Stimulated activated CD4-positive, alpha-beta T cell treated with anti-CD3 and anti-CD28 coated beads, Interleukin-15, amount 100 ng/mL, for 48 hours (primary cell): ENCODE results near the gene GINM1.

Experiments used
- DNase-seq, 2 donors: peaks; one replicate each; pipeline ENCODE4 v3.0.0-alpha.2; 2020; ENCODE audit warnings: low read depth in 2 of 2

Gene GINM1

GRCh38 chr6:149565527-149566409, at the start of gene GINM1:
GINM1 (plus strand) TSS chr6:149566375; CDS start chr6:149566415, 40 bp downstream.
- peak; percentile 88 to 94 for DNase-seq

GRCh38 chr6:149529650-149530049, 36.5 kb upstream of the GINM1 start:
- no peak for DNase-seq

GRCh38 chr6:149534742-149535141, 31.4 kb upstream of the GINM1 start:
- no peak for DNase-seq

- DNase-seq = no peak
These were observed 25.0 kb upstream of the GINM1 start for GRCh38 chr6:149541139-149541538.

- DNase-seq = no peak
These were observed 21.4 kb upstream of the GINM1 start for GRCh38 chr6:149544646-149545257.

- DNase-seq = peak; percentile 33 to 37
These were observed 20.9 kb upstream of the GINM1 start for GRCh38 chr6:149545258-149545753.

GRCh38 chr6:149545754-149546471, 20.3 kb upstream of the GINM1 start, which contains the start of gene PPIL4:
PPIL4 (minus strand) TSS chr6:149546043; CDS start chr6:149546005, 38 bp downstream.
- peak; percentile 89 to 96 for DNase-seq

- DNase-seq = no peak
These were observed 14.3 kb upstream of the GINM1 start for GRCh38 chr6:149551920-149552319.

GRCh38 chr6:149558029-149558428, 8.1 kb upstream of the GINM1 start:
- DNase-seq = no peak

GRCh38 chr6:149559389-149559788, 6.8 kb upstream of the GINM1 start:
- DNase-seq = no peak

GRCh38 chr6:149560736-149561135, 5.4 kb upstream of the GINM1 start:
- DNase-seq = no peak

- DNase-seq = no peak
These were observed 2.8 kb upstream of the GINM1 start for GRCh38 chr6:149563203-149563927.

GRCh38 chr6:149563928-149564325, 2.2 kb upstream of the GINM1 start:
- no peak for DNase-seq

GRCh38 chr6:149566410-149567193, 427 bp downstream of the GINM1 start:
- DNase-seq = peak; percentile 22 to 31

- DNase-seq = no peak
These were observed 1.0 kb downstream of the GINM1 start for GRCh38 chr6:149567194-149567586.

GRCh38 chr6:149567945-149568585, 1.9 kb downstream of the GINM1 start:
- no peak for DNase-seq

GRCh38 chr6:149580880-149581279, 14.7 kb downstream of the GINM1 start:
- no peak for DNase-seq

GRCh38 chr6:149581349-149581748, 15.2 kb downstream of the GINM1 start:
- no peak for DNase-seq

GRCh38 chr6:149586149-149586548, 20.0 kb downstream of the GINM1 start:
- DNase-seq = no peak

- DNase-seq = no peak
These were observed 26.8 kb downstream of the GINM1 start for GRCh38 chr6:149592983-149593382.
